ENCODE data around the gene NKX2-2.

The NKX2-2 gene

DNA sequence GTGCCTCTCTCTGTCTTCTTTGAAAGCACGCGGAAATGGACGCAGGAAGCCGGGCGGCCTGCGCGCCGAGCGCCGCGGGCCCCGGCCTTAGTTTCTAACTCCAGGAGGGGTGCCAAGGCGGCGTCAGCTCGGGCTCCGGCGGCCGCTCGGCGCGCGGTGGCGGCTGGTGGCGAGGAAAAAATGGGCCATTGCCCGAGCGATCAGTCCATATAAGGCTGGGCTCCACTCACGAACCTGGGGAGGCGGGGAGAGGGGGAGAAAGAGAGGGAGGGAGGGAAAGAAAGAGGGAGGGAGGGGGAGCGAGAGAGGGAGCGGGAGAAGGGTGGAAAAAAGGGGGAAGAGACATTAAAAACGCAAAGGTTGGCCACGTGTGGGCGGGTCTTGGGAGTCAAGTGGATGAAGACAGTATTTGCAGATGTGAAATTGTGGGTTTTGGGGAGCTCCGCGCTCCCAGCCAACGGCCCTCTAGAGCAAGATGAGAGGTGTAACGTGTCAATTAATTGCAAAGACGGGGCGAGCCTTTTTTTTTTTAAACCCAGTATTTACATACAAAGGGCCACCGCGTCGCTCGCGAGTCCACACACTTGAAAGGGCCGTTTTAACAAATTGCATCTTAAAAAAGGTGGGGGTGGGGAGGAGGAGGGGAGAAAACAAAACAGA is at the start of gene NKX2-2:
TSS of gene NKX2-2 (minus strand) at position 184 of the 660 bp plus-strand sequence. CDS start 395 bp downstream, outside the sequence.
- DNase-seq: peak in 12 of 14 donors; percentile 10 to 77 (median 66)

DNA sequence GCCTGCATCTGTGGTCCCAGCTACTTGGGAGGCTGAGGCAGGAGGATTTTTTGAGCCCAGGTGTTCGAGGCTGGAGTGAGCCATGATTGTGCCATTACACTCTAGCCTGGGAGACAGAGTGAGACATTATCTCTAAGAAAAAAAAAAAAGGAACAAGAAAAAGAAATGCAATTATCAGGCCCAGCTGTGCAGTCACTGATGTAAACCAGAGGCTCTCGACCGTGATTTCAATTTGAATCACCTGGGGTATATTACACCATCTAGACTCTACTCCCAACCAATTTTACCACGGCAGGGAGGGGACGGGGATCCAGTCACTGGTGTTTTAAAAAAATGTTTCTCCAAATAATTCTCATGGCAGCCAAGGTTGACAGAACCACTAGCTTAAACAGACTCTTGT is 48.8 kb upstream of the NKX2-2 start:
- no peak for DNase-seq

DNA sequence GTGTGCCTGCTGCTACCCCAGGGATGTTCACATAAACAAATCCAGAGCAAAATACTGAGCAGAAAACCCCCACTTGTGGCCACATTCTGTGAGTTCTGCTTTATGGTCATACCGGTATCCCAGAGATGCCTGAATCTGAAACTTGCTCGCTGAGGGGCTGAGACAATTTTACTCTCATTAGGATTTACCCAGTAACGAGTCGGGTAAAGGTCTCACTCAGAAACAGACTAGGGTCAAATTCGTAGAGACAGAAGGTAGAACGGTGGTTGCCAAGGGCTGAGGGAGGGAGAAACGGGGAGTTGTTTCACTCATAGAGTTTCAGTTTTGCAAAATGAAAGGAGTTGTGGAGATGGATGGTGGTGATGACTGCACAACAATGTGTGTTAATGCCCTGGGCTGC is 45.4 kb upstream of the NKX2-2 start:
- no peak for DNase-seq

DNA sequence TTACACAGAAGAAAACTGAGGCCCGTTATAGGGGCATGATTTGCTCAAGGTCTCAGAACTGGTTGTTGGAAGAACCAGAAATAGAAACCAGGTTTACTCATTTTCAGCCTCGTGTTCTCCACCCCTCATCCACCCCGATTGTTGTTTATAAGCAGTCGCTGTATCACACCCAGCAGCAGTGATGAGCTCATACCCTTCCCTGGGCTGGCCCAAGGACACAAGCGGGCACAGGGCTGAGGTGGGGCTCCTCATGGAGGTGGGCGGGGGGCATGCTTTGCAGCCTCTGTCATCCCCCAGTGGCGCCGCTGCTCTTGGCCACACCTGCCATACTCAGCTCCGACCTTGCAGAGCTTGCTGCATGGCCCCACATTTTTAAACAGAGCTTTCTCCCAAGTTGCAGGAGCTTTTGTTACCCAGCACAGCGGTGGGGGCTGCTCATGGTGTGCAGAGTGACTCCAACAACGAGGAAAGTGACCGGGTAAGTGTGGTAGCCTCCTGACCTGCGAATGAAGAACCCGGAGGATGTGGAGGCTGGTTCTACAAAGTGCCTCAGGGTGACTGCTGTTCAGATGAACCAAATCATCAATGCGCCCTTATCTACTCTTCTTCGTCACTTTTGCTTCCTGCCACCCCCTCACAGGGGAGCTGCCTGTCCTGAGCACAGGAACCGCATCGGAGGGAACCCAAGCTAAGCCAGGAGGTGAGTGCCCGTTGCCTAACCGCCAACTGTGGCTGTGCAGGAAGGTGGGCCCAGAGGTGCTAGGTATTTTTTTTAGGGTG is 43.6 kb upstream of the NKX2-2 start:
- DNase-seq: no peak

GRCh38 chr20:21556398-21556797 is 42.5 kb upstream of the NKX2-2 start:
- DNase-seq: no peak

DNA sequence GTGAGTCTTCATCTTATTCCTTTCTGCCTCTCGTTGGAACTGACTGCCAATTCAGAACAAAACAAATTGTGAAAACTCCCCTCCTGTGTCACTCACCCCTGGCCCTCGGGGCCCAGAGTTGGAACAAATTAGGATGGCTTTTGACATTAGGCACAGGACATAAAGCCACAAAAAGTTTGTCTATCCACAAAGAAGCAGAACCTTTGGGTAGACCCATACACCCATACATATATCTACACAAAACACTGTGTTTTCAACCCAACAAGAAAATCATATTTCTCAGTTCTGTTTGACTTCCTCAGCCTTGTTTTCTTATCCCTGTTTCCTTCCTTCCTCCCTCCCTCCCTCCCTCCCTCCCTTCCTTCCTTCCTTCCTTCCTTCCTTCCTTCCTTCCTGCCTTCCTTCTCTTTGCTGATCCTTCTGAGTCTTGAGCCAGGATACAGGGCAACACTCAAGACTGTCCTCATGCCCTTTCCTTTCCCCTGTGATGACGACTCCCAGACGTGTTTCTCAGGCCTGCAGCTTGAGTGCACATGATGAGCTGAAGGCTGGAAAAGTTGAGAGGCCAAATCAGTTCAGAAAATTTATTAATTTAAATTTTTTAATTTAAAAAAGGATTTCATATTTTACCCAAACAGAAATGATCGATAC is 41.7 kb upstream of the NKX2-2 start:
- DNase-seq: no peak

GRCh38 chr20:21554985-21555384 is 41.1 kb upstream of the NKX2-2 start:
- DNase-seq: peak in 4 of 14 donors; percentile 7 to 32 (median 16)

- DNase-seq: peak in 1 of 14 donors; percentile 40
Observed at GRCh38 chr20:21554376-21554890, 40.6 kb upstream of the NKX2-2 start.

DNA sequence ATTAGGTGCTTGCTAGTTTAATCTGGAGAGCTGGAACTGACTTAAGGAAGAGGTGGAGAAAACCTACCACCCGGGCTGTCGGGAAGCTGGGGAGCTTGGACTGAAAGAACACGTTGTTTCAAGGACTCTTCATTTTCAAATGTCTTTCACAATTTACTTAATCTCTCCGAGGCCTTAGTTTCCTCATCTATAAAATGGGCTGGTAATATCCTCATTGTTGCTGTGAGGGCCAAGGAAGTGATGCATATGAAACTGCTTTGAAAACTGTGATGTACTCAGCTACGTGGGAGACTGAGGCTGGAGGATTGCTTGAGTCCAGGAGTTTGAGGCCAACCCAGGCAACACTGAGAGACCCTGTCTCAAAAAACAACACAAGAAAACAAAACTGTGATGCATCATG is 36.7 kb upstream of the NKX2-2 start:
- DNase-seq: no peak

- DNase-seq: no peak
Observed at GRCh38 chr20:21548390-21549035, 34.6 kb upstream of the NKX2-2 start.

GRCh38 chr20:21546355-21546754 is 32.5 kb upstream of the NKX2-2 start:
- DNase-seq: no peak

DNA sequence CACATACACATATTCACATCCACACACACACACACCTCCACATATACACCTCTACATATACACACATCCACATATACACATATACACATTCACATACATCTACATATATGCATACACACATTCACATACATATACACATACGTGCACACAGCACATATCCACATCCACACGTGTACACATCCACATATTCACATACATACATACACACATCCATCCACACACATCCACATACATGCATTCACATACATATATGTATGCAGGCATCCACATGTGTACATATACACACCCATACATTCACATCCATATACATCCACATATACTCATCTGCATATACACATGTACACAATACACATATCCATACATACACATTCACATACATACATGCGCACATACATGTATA is 25.6 kb upstream of the NKX2-2 start:
- no peak for DNase-seq

GRCh38 chr20:21534886-21535285 is 21.0 kb upstream of the NKX2-2 start:
- no peak for DNase-seq

- no peak for DNase-seq
Observed at GRCh38 chr20:21534453-21534852, 20.6 kb upstream of the NKX2-2 start.

- peak in 1 of 14 donors; percentile 14 for DNase-seq
Observed at GRCh38 chr20:21529863-21530262, 16.0 kb upstream of the NKX2-2 start.

GRCh38 chr20:21528870-21529269 is 15.0 kb upstream of the NKX2-2 start:
- DNase-seq: no peak

GRCh38 chr20:21527908-21528307 is 14.0 kb upstream of the NKX2-2 start:
- DNase-seq: no peak

- no peak for DNase-seq
Observed at GRCh38 chr20:21526776-21527175, 12.9 kb upstream of the NKX2-2 start.

- no peak for DNase-seq
Observed at GRCh38 chr20:21523895-21524294, 10.0 kb upstream of the NKX2-2 start.

GRCh38 chr20:21523281-21523868 is 9.5 kb upstream of the NKX2-2 start:
- no peak for DNase-seq

- peak in 8 of 14 donors; percentile 25 to 64 (median 42) for DNase-seq
Observed at GRCh38 chr20:21522481-21523280, 8.8 kb upstream of the NKX2-2 start.

Measured in C1 segment of cervical spinal cord (tissue), 14 donors.